ENCODE data around the gene TBC1D19. TPM values are rescaled to one million over a fixed set of nuclear protein-coding genes. Genes with fewer than 3 reads are reported as not detected.
A peak's percentile ranks its signal among the peaks of the same experiment; 100 is the strongest.
"Not testable (repeated sequence)": the region's sequence is repeated elsewhere in the genome, so short reads cannot be mapped to it uniquely, and the experiment has no call there.

Gene TBC1D19
- total RNA-seq (1 to 10 TPM; 3.3 to 8.2 (median 4.7) TPM), polyA plus RNA-seq (1 to 10 TPM; 1.8 to 3.3 TPM)

GRCh38 chr4:26583865-26584652 is at the start of gene TBC1D19:
Gene TBC1D19, plus strand, starts transcription at chr4:26584084. Its CDS starts 110 bp downstream, at chr4:26584194.
- H3K27ac ChIP-seq: peak within 1 kb of the TSS; percentile 40 to 72 (median 68)
- no peak for TF ChIP-seq CTCF (IDR thresholded peaks at IDR 0.05)
- intact Hi-C loops (cut with DNase I): no loop called here
- H3K9me3 ChIP-seq: no peaks in the 10 kb centered on the region
- ATAC-seq: peak; percentile 99 to 100 (median 100)
- peaks cover 0 to 4% (median 4%) of the 10 kb centered on the region in 3 donors for H3K4me1 ChIP-seq
- FAIRE-seq: no peak
- H3K4me3 ChIP-seq: peak within 1 kb of the TSS; percentile 52 to 97 (median 58)
- H3K27me3 ChIP-seq: no peaks in the 10 kb centered on the region
- peak; percentile 85 to 96 (median 88) for DNase-seq
- H3K36me3 ChIP-seq: no peaks in the 10 kb centered on the region
- 0 to 1% methylated on average over 36 to 39 of the region's 39 CpGs for WGBS, 2 donors

- no peak overlapping the region for H3K4me3 ChIP-seq
- intact Hi-C loops (cut with DNase I): no loop called here
- ATAC-seq (no peak), DNase-seq (no peak), FAIRE-seq (no peak)
- no peak overlapping the region for H3K27ac ChIP-seq
- no peaks in the 10 kb centered on the region for H3K4me1 ChIP-seq
- no peak for TF ChIP-seq CTCF (IDR thresholded peaks at IDR 0.05)
- no peaks in the 10 kb centered on the region for H3K9me3 ChIP-seq
- 71 to 73% methylated on average over 3 of the region's 3 CpGs for WGBS, 2 donors
- no peaks in the 10 kb centered on the region for H3K36me3 ChIP-seq
- H3K27me3 ChIP-seq: no peaks in the 10 kb centered on the region
Observed at GRCh38 chr4:26542991-26543390, 40.9 kb upstream of the TBC1D19 start.

GRCh38 chr4:26544421-26544820 is 39.5 kb upstream of the TBC1D19 start:
- no peak for ATAC-seq
- WGBS, 2 donors: 87 to 97% methylated on average over 2 of the region's 2 CpGs
- intact Hi-C loops (cut with DNase I): no loop called here

GRCh38 chr4:26548379-26548778 is 35.5 kb upstream of the TBC1D19 start:
- WGBS, 2 donors: 14 to 20% methylated on average over 1 of the region's 1 CpG
- intact Hi-C loops (cut with DNase I); H3K4me3 ChIP-seq; H3K27me3 ChIP-seq; H3K9me3 ChIP-seq; FAIRE-seq; H3K4me1 ChIP-seq; H3K27ac ChIP-seq; ATAC-seq; H3K36me3 ChIP-seq; DNase-seq: not testable (repeated sequence)

More at GRCh38 chr4:26544421-26544820, 39.5 kb upstream of the TBC1D19 start:
- TF ChIP-seq CTCF (IDR thresholded peaks at IDR 0.05): no peak
- no peak for FAIRE-seq
- Histone ChIP-seq H3K4me1 (no peaks in the 10 kb centered on the region), H3K27me3 (no peaks in the 10 kb centered on the region), H3K36me3 (no peaks in the 10 kb centered on the region), H3K27ac (no peak overlapping the region), H3K4me3 (no peak overlapping the region), H3K9me3 (no peaks in the 10 kb centered on the region)
- no peak for DNase-seq

GRCh38 chr4:26557164-26557563 is 26.7 kb upstream of the TBC1D19 start:
- FAIRE-seq (no peak), ATAC-seq (no peak), DNase-seq (no peak)
- intact Hi-C loops (cut with DNase I): no loop called here
- Histone ChIP-seq H3K4me1 (no peaks in the 10 kb centered on the region), H3K27me3 (no peaks in the 10 kb centered on the region), H3K27ac (no peak overlapping the region), H3K36me3 (no peaks in the 10 kb centered on the region), H3K4me3 (no peak overlapping the region), H3K9me3 (no peaks in the 10 kb centered on the region)
- TF ChIP-seq CTCF (IDR thresholded peaks at IDR 0.05): no peak
